Endothelial cell of hepatic sinusoid (primary cell): ENCODE results near the gene NKX2-1.
"Not testable (repeated sequence)": the region's sequence is repeated elsewhere in the genome, so short reads cannot be mapped to it uniquely, and the experiment has no call there.

Experiments used
- in situ Hi-C: cut with HindIII; loops from 2 replicates; pipeline ENCODE4 v1.10.0; 2017; ENCODE audit warnings: low sequenced_read_pairs

Gene NKX2-1

GRCh38 chr14:36505892-36506731, 13.9 kb downstream of the NKX2-1 start:
- in situ Hi-C loops = no loop called here

- in situ Hi-C loops = no loop called here
Observed at GRCh38 chr14:36505181-36505815, 14.7 kb downstream of the NKX2-1 start.

GRCh38 chr14:36504771-36505175, 15.3 kb downstream of the NKX2-1 start:
- in situ Hi-C loops = no loop called here

- in situ Hi-C loops = no loop called here
Observed at GRCh38 chr14:36503771-36504741, 16.0 kb downstream of the NKX2-1 start.

- in situ Hi-C loops = no loop called here
Observed at GRCh38 chr14:36502558-36503508, 17.2 kb downstream of the NKX2-1 start.

GRCh38 chr14:36498938-36499337, 21.1 kb downstream of the NKX2-1 start:
- in situ Hi-C loops = no loop called here

- in situ Hi-C loops = no loop called here
Observed at GRCh38 chr14:36496346-36496745, 23.7 kb downstream of the NKX2-1 start.

GRCh38 chr14:36495666-36496065, 24.4 kb downstream of the NKX2-1 start:
- in situ Hi-C loops = no loop called here

GRCh38 chr14:36493761-36494160, 26.3 kb downstream of the NKX2-1 start:
- in situ Hi-C loops = no loop called here

GRCh38 chr14:36485773-36486172, 34.3 kb downstream of the NKX2-1 start:
- in situ Hi-C loops = no loop called here

- in situ Hi-C loops = no loop called here
Observed at GRCh38 chr14:36479344-36479743, 40.7 kb downstream of the NKX2-1 start.

GRCh38 chr14:36478782-36479181, 41.2 kb downstream of the NKX2-1 start:
- in situ Hi-C loops = no loop called here

- in situ Hi-C loops = no loop called here
Observed at GRCh38 chr14:36477266-36477665, 42.8 kb downstream of the NKX2-1 start.

GRCh38 chr14:36476061-36476460, 44.0 kb downstream of the NKX2-1 start:
- in situ Hi-C loops = not testable (repeated sequence)

- in situ Hi-C loops = no loop called here
Observed at GRCh38 chr14:36474593-36474992, 45.4 kb downstream of the NKX2-1 start.

GRCh38 chr14:36471431-36471830, 48.6 kb downstream of the NKX2-1 start:
- in situ Hi-C loops = no loop called here

- in situ Hi-C loops = no loop called here
Observed at GRCh38 chr14:36467332-36467731, 52.7 kb downstream of the NKX2-1 start.
